AG08396 (cell line): Measurements from ENCODE around the gene UNC93B1.

ENCODE experiments used
- DNase-seq: peaks from one replicate; pipeline ENCODE4 v3.0.0; 2012; ENCODE audit warnings: low spot score, mixed read lengths

Gene UNC93B1

GRCh38 chr11:68003846-68004550 is at the start of gene UNC93B1:
Gene UNC93B1 (minus strand): TSS chr11:68004097. CDS start chr11:68004043, 54 bp downstream.
- peak; percentile 92 for DNase-seq

DNA sequence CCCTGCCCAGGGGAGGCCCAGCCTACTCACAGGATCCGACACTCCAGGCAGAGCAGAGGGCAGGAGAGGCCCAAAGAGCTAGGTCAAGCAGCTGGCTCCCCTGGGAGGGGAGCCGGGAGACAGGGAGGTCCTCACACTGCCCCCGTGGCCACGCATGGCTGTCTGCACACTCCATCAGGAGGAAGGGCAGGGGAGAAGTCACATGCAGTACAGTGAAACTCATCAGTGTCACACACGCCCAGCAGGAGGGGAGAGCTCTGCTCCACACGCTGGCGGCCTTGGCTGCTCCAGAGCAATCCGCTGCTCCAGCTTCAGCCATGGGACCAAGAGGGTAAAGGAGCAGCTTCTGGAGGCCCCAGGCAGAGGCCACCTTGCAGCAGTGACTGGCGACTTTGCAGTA is 49.2 kb upstream of the UNC93B1 start:
- no peak for DNase-seq

DNA sequence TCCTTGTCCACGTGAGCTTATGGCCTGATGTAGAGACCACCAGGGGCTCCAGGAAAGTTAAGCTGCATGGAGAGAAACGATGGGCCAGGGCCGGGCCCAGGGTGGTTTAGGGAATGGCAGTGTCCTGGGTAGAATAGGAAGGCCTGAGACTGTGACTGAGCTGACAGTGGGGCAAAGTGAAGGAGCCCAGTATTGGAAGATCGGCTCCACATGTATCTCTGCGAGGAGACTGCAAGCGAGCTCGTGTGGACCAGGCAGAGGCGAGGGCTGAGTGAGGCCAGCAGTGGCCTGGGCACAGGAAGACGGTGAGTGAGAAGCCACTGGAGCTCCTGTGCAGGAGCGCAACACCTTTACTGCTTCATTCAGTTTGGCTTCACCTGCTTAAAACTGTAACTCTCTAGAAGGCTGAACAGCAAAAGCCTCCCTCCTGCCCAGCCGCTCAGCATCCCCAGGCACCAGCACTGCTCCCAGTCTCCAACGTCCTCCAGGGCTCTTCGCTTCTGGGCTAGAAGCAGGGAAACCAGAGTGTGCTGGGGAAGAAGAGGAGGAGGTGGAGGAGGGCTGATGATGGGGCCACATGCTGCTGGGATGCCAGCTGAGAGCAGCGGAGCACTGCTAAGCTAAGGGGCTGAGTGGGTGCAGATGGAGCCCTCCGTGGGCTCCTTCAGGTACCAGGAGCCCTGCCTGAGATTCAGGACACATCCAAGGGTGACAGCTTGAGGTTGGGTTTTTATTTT is 48.4 kb upstream of the UNC93B1 start:
- DNase-seq, result no peak

GRCh38 chr11:68051191-68052136 is 47.6 kb upstream of the UNC93B1 start:
- DNase-seq, result peak; percentile 20

- DNase-seq, result no peak
These were observed 46.5 kb upstream of the UNC93B1 start for GRCh38 chr11:68050371-68050841.

- no peak for DNase-seq
These were observed 45.8 kb upstream of the UNC93B1 start for GRCh38 chr11:68049509-68050370.

- peak; percentile 6 for DNase-seq
These were observed 45.0 kb upstream of the UNC93B1 start for GRCh38 chr11:68048681-68049508.

- DNase-seq, result peak; percentile 19
These were observed 43.8 kb upstream of the UNC93B1 start for GRCh38 chr11:68047437-68048290.

DNA sequence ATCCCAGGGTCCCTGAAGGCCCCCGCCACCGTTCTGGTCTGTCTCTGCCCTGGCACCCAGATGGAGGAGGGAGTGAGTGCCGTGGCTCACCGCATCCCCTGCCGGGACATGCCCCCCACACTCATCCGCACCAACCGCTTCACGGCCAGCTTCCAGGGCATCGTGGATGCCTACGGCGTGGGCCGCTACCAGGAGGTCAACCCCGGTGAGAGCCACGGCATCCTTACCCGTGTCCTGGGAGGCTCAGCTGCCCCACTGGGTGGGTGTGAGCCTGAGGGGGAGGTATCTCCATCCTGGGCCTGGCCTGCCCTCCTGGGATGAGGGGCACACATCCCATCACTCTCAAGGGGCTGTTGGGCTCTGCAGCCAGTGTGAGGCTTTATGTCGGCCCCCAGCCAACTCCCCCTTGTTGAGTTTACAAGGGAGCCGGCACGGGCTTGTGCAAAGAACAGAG is 41.0 kb upstream of the UNC93B1 start:
- no peak for DNase-seq

- peak; percentile 10 for DNase-seq
These were observed 40.4 kb upstream of the UNC93B1 start for GRCh38 chr11:68044145-68044813.

DNA sequence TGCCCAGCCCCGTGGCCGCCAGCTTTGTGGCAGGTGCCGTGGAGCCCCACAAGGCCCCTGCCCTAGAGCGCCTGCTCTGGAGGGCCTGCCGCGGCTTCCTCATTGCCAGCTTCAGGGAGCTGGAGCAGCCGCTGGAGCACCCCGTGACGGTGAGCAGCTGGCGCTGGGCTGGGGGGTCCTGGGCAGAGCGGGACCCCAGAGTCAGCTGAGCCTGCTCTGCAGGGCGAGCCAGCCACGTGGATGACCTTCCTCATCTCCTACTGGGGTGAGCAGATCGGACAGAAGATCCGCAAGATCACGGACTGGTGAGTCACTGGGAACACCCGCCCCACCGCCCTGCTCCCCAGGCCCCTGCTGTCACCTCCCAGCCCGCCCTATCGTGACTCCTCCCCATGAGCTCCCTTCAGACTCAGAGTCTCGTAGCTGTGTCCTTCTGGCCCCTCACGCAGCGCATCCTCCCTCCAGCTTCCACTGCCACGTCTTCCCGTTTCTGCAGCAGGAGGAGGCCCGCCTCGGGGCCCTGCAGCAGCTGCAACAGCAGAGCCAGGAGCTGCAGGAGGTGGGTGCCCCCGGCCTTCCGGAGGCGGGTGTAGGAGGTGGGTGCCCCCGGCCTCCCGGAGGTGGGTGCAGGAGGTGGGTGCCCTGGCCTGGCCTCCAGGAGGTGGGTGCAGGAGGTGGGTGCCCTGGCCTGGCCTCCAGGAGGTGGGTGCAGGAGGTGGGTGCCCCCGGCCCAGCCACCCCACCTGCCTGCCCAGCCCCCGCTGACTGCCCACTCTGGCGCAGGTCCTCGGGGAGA is 39.6 kb upstream of the UNC93B1 start:
- no peak for DNase-seq

DNA sequence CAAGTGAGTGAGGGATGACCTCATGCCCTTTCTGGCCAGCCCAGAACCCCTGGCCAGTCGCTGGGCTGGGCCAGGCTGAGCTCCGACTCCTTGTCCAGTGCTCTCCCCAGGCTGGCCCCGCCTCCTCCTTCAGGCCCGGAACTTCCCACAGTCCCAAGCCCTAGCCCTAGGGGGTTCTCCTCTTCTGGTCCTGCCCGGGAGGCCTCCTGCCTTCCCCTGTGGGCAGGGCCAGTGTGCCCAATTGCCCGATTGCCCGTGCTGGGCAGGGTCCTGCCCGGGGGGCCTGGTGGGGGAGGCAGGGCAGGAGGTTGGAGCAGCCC is 39.1 kb upstream of the UNC93B1 start:
- DNase-seq, result no peak

DNA sequence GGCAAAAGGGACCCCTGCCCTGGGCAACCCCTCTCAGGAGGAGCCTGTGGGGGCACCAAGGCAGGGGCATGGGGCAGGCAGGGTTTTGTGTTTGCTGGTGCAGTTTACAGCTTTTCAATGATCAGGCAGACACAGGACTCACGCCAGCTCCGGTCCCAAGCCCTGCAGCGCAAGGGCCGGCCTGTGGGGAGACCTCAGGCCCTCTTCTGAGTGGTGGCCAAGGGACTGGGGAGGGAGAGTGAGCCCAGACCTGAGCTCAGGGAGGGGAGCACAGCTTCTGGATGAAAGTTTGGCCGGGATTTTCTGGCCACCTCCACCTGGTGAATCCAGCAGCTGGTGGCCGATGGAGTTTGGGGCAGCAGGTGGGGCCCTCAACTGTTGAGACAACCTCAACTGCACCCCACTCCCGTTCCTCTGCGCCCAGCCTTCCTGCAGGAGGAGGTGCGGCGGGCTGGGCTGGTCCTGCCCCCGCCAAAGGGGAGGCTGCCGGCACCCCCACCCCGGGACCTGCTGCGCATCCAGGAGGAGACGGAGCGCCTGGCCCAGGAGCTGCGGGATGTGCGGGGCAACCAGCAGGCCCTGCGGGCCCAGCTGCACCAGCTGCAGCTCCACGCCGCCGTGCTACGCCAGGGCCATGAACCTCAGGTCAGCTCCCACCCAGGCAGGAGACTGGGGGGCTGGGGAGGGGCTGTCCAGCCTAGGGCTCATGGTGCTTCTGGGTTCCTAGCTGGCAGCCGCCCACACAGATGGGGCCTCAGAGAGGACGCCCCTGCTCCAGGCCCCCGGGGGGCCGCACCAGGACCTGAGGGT is 38.5 kb upstream of the UNC93B1 start:
- no peak for DNase-seq

- DNase-seq, result no peak
These were observed 37.8 kb upstream of the UNC93B1 start for GRCh38 chr11:68041617-68042218.

- DNase-seq, result no peak
These were observed 37.2 kb upstream of the UNC93B1 start for GRCh38 chr11:68040957-68041591.
